Liver (tissue), 9 donors: ENCODE measurements around the gene GCNT3. TPM values are rescaled to one million over a fixed set of nuclear protein-coding genes. Genes with fewer than 3 reads are reported as not detected.

ENCODE experiments used
- DNase-seq: peaks from one replicate; pipeline ENCODE4 v3.0.0-alpha.2; 2017; ENCODE audit warnings: low spot score
- H3K27ac ChIP-seq, 2 donors: one replicate each; pipeline ENCODE4 v1.7.0; 2013; ENCODE audit warnings: inconsistent platforms in 2 of 2, low read length in 2 of 2, control low read depth in 1 of 2, low read depth in 1 of 2, mild to moderate bottlenecking in 1 of 2
- H3K27me3 ChIP-seq, 4 donors: one replicate each; pipeline versions ENCODE4 v1.6.1 to v1.7.0; 2013; ENCODE audit warnings: low read length in 3 of 4, inconsistent platforms in 1 of 4, mild to moderate bottlenecking in 1 of 4, moderate library complexity in 1 of 4; ENCODE audit not compliant: control insufficient read depth in 4 of 4, insufficient read depth in 4 of 4
- H3K36me3 ChIP-seq, 4 donors: one replicate each; pipeline versions ENCODE4 v1.6.1 to v1.7.0; 2013; ENCODE audit warnings: low read length in 3 of 4, mild to moderate bottlenecking in 3 of 4, low read depth in 1 of 4, moderate library complexity in 1 of 4; ENCODE audit not compliant: control insufficient read depth in 4 of 4, insufficient read depth in 3 of 4
- H3K4me1 ChIP-seq, 4 donors: one replicate each; pipeline versions ENCODE4 v1.6.1 to v1.7.0; 2013; ENCODE audit warnings: low read length in 3 of 4, mild to moderate bottlenecking in 3 of 4, moderate library complexity in 1 of 4; ENCODE audit not compliant: control insufficient read depth in 4 of 4, insufficient read depth in 4 of 4
- H3K4me3 ChIP-seq, 3 donors: one replicate each; pipeline versions ENCODE4 v1.6.1 to v1.7.0; 2013; ENCODE audit warnings: low read length in 3 of 3, control low read depth in 1 of 3, low read depth in 1 of 3, mild to moderate bottlenecking in 1 of 3
- H3K9ac ChIP-seq, 2 donors: one replicate each; pipeline ENCODE4 v1.7.0; 2013; ENCODE audit warnings: low read length in 2 of 2, mild to moderate bottlenecking in 2 of 2, moderate library complexity in 2 of 2, control low read depth in 1 of 2, low read depth in 1 of 2
- H3K9me3 ChIP-seq, 4 donors: one replicate each; pipeline versions ENCODE4 v1.6.1 to v1.7.0; 2013; ENCODE audit warnings: low read length in 3 of 4; ENCODE audit not compliant: control insufficient read depth in 4 of 4
- ATF3 ChIP-seq: IDR thresholded peaks from 2 replicates; pipeline ENCODE4 v1.6.1; 2016; ENCODE audit warnings: antibody characterized with exemption
- EGR1 ChIP-seq, 2 donors: IDR thresholded peaks; 2 replicates each; pipeline ENCODE4 v1.6.1; 2016 to 2018; ENCODE audit warnings: antibody characterized with exemption in 2 of 2, low read depth in 2 of 2
- FOXA1 ChIP-seq: IDR thresholded peaks from 2 replicates; pipeline ENCODE4 v1.6.1; 2016; ENCODE audit warnings: antibody characterized with exemption
- FOXA2 ChIP-seq: IDR thresholded peaks from 2 replicates; pipeline ENCODE4 v1.6.1; 2016; ENCODE audit warnings: antibody characterized with exemption
- GABPA ChIP-seq, 2 donors: IDR thresholded peaks in 1 of 2; conservative IDR thresholded peaks in 1 of 2; 2 replicates each; pipeline ENCODE4 v1.6.1; 2016; ENCODE audit warnings: antibody characterized with exemption in 2 of 2, mild to moderate bottlenecking in 1 of 2, moderate library complexity in 1 of 2
- HNF4G ChIP-seq: IDR thresholded peaks from 2 replicates; pipeline ENCODE4 v1.6.1; 2016; ENCODE audit warnings: antibody characterized with exemption
- JUND ChIP-seq, 2 donors: IDR thresholded peaks; 2 replicates each; pipeline ENCODE4 v1.6.1; 2016; ENCODE audit warnings: antibody characterized with exemption in 2 of 2
- MAX ChIP-seq: IDR thresholded peaks from 2 replicates; pipeline ENCODE4 v1.6.1; 2016; ENCODE audit warnings: antibody characterized with exemption
- NR2F2 ChIP-seq: IDR thresholded peaks from 2 replicates; pipeline ENCODE4 v1.6.1; 2016; ENCODE audit warnings: antibody characterized with exemption
- RAD21 ChIP-seq, 2 donors: IDR thresholded peaks; 2 replicates each; pipeline ENCODE4 v1.6.1; 2016; ENCODE audit warnings: antibody characterized with exemption in 2 of 2, mild to moderate bottlenecking in 2 of 2
- REST ChIP-seq: IDR thresholded peaks from 2 replicates; pipeline ENCODE4 v1.6.1; 2016; ENCODE audit warnings: antibody characterized with exemption, mild to moderate bottlenecking
- RXRA ChIP-seq, 2 donors: IDR thresholded peaks; 2 replicates each; pipeline ENCODE4 v1.6.1; 2017 to 2018; ENCODE audit warnings: antibody characterized with exemption in 2 of 2, mild to moderate bottlenecking in 1 of 2
- SP1 ChIP-seq: IDR thresholded peaks from 2 replicates; pipeline ENCODE4 v1.6.1; 2018; ENCODE audit warnings: antibody characterized with exemption, mild to moderate bottlenecking
- TAF1 ChIP-seq: conservative IDR thresholded peaks from 2 replicates; pipeline ENCODE4 v1.6.1; 2016; ENCODE audit warnings: antibody characterized with exemption, mild to moderate bottlenecking
- YY1 ChIP-seq: IDR thresholded peaks from 2 replicates; pipeline ENCODE4 v1.6.1; 2016; ENCODE audit warnings: antibody characterized with exemption, mild to moderate bottlenecking
- ZBTB33 ChIP-seq: IDR thresholded peaks from 2 replicates; pipeline ENCODE4 v1.6.1; 2016; ENCODE audit warnings: antibody characterized with exemption
- WGBS: extraction: QIAGEN DNeasy Blood & Tissue Kit; methylation state at CpG from one replicate; pipeline ENCODE4 v1.1.7; 2013; 5-methylcytosine and 5-hydroxymethylcytosine counted together
- polyA plus RNA-seq, 2 donors: library from polyadenylated mRNA; stranded (reverse) in 1 of 2; unstranded in 1 of 2; fragments of 200-250 nt in 1 of 2; fragments of >200 nt in 1 of 2; fragmentation: Nextera tagmentation in 1 of 2; extraction: Ambion mirVana in 1 of 2; gene quantifications; one replicate each; pipeline versions ENCODE4 v1.2.1 to v1.2.3, GENCODE V29; 2013 to 2015
- total RNA-seq, 2 donors: library from RNA; depleted of rRNA; stranded (reverse); fragments of >200 nt; gene quantifications; one replicate each; pipeline ENCODE4 v1.2.3, GENCODE V29; 2014
- donor health status: healthy.
- donor health status: healthy.
- donor health status: healthy.
- donor health status: healthy.
- donor health status: healthy.

Gene GCNT3
- total and polyA plus RNA-seq, 4 donors = 0.14 to 0.37 TPM; not detected in 2

GRCh38 chr15:59609730-59610712 is 1.6 kb upstream of the GCNT3 start:
- H3K27me3 ChIP-seq = no peaks in the 10 kb centered on the region
- H3K4me3 ChIP-seq = no peak overlapping the region
- WGBS = 87% methylated on average over 7 of the region's 7 CpGs
- no peak overlapping the region for H3K9ac ChIP-seq
- no peaks in the 10 kb centered on the region for H3K36me3 ChIP-seq
- no peak for DNase-seq
- H3K27ac ChIP-seq = no peak overlapping the region
- TF ChIP-seq YY1 (no peak), RXRA (IDR thresholded peaks at IDR 0.05) (no peak), RAD21 (IDR thresholded peaks at IDR 0.05) (no peak), FOXA1 (no peak), NR2F2 (no peak), JUND (IDR thresholded peaks at IDR 0.05) (no peak), TAF1 (no peak), REST (no peak), SP1 (no peak), GABPA (IDR thresholded peaks at IDR 0.05 in 1 of 2, conservative IDR thresholded peaks at IDR 0.05 in 1 of 2) (no peak), MAX (no peak), ATF3 (no peak), FOXA2 (no peak), HNF4G (no peak), ZBTB33 (no peak), EGR1 (IDR thresholded peaks at IDR 0.05; ENCODE audit: low read depth in 2 of 2) (no peak)
- no peaks in the 10 kb centered on the region for H3K9me3 ChIP-seq
- peaks cover 0 to 3% (median 1%) of the 10 kb centered on the region in 4 donors for H3K4me1 ChIP-seq

GRCh38 chr15:59614153-59614552 is 2.6 kb downstream of the GCNT3 start:
- DNase-seq = no peak
- no peaks in the 10 kb centered on the region for H3K36me3 ChIP-seq
- H3K9ac ChIP-seq = no peak overlapping the region
- no peak overlapping the region for H3K27ac ChIP-seq
- peaks cover 0 to 3% (median 1%) of the 10 kb centered on the region in 4 donors for H3K4me1 ChIP-seq
- H3K9me3 ChIP-seq = no peaks in the 10 kb centered on the region
- no peak for TF ChIP-seq SP1
- no peak for TF ChIP-seq REST
- no peak for TF ChIP-seq EGR1 (IDR thresholded peaks at IDR 0.05; ENCODE audit: low read depth in 2 of 2)
- no peak for TF ChIP-seq ATF3
- TF ChIP-seq FOXA2 = no peak
- no peak for TF ChIP-seq NR2F2
- TF ChIP-seq RXRA (IDR thresholded peaks at IDR 0.05) = no peak
- TF ChIP-seq YY1 = no peak
- no peak for TF ChIP-seq RAD21 (IDR thresholded peaks at IDR 0.05)
- no peak overlapping the region for H3K4me3 ChIP-seq
- 97% methylated on average over 7 of the region's 7 CpGs for WGBS
- H3K27me3 ChIP-seq = peaks cover 0 to 4% (median 0%) of the 10 kb centered on the region in 4 donors
